DLD1 (cell line): Measurements from ENCODE around the gene KRT74.

ENCODE experiments used
- in situ Hi-C: cut with HindIII; loops from 2 replicates; pipeline ENCODE4 v1.10.0; 2017; ENCODE audit warnings: low sequenced_read_pairs

The KRT74 gene

GRCh38 chr12:52539821-52540173 lies 33.8 kb downstream of the KRT74 start:
- in situ Hi-C loops: no loop called here

GRCh38 chr12:52539083-52539820 lies 34.4 kb downstream of the KRT74 start:
- in situ Hi-C loops: no loop called here

GRCh38 chr12:52537101-52537500 lies 36.5 kb downstream of the KRT74 start:
- in situ Hi-C loops: no loop called here

GRCh38 chr12:52535574-52535973 lies 38.1 kb downstream of the KRT74 start:
- in situ Hi-C loops: no loop called here

- in situ Hi-C loops: no loop called here
Observed at GRCh38 chr12:52534482-52534881, 39.2 kb downstream of the KRT74 start.

GRCh38 chr12:52533686-52534470 lies 39.8 kb downstream of the KRT74 start:
- in situ Hi-C loops: no loop called here

- in situ Hi-C loops: no loop called here
Observed at GRCh38 chr12:52532636-52533035, 41.0 kb downstream of the KRT74 start.

GRCh38 chr12:52531566-52532300 lies 41.9 kb downstream of the KRT74 start:
- in situ Hi-C loops: no loop called here

- in situ Hi-C loops: no loop called here
Observed at GRCh38 chr12:52530905-52531304, 42.7 kb downstream of the KRT74 start.

GRCh38 chr12:52530366-52530765 lies 43.3 kb downstream of the KRT74 start:
- in situ Hi-C loops: no loop called here

- in situ Hi-C loops: no loop called here
Observed at GRCh38 chr12:52529846-52530245, 43.8 kb downstream of the KRT74 start.

GRCh38 chr12:52529417-52529816 lies 44.2 kb downstream of the KRT74 start:
- in situ Hi-C loops: no loop called here

- in situ Hi-C loops: no loop called here
Observed at GRCh38 chr12:52528641-52529143, 45.0 kb downstream of the KRT74 start.

GRCh38 chr12:52527121-52527800 lies 46.4 kb downstream of the KRT74 start:
- in situ Hi-C loops: no loop called here

GRCh38 chr12:52526511-52526951 lies 47.1 kb downstream of the KRT74 start:
- in situ Hi-C loops: no loop called here

- in situ Hi-C loops: no loop called here
Observed at GRCh38 chr12:52525661-52526499, 47.8 kb downstream of the KRT74 start.

GRCh38 chr12:52524898-52525591 lies 48.6 kb downstream of the KRT74 start:
- in situ Hi-C loops: no loop called here

GRCh38 chr12:52524241-52524897 lies 49.3 kb downstream of the KRT74 start:
- in situ Hi-C loops: no loop called here

- in situ Hi-C loops: no loop called here
Observed at GRCh38 chr12:52523824-52524223, 49.8 kb downstream of the KRT74 start.
